Subcutaneous abdominal adipose tissue (tissue), 5 donors: ENCODE data around the gene PFKFB4.

Experiments
- H3K27ac ChIP-seq: one replicate; pipeline ENCODE4 v1.7.0; 2013; ENCODE audit warnings: low read depth, mild to moderate bottlenecking, inconsistent platforms, low read length, moderate library complexity
- H3K27me3 ChIP-seq, 5 donors: one replicate each; pipeline ENCODE4 v1.7.0; 2013; ENCODE audit warnings: low read length in 5 of 5, inconsistent platforms in 1 of 5; ENCODE audit not compliant: control insufficient read depth in 5 of 5, insufficient read depth in 4 of 5
- H3K36me3 ChIP-seq, 5 donors: one replicate each; pipeline ENCODE4 v1.7.0; 2013; ENCODE audit warnings: low read length in 5 of 5; ENCODE audit not compliant: control insufficient read depth in 5 of 5, insufficient read depth in 5 of 5
- H3K4me1 ChIP-seq, 5 donors: one replicate each; pipeline ENCODE4 v1.7.0; 2013; ENCODE audit warnings: low read length in 5 of 5, mild to moderate bottlenecking in 3 of 5, moderate library complexity in 1 of 5; ENCODE audit not compliant: control insufficient read depth in 5 of 5, insufficient read depth in 5 of 5
- H3K4me3 ChIP-seq, 5 donors: one replicate each; pipeline ENCODE4 v1.7.0; 2013; ENCODE audit warnings: low read length in 5 of 5, low read depth in 1 of 5
- H3K9ac ChIP-seq, 5 donors: one replicate each; pipeline ENCODE4 v1.7.0; 2013; ENCODE audit warnings: low read length in 5 of 5, mild to moderate bottlenecking in 4 of 5, moderate library complexity in 3 of 5
- H3K9me3 ChIP-seq, 5 donors: one replicate each; pipeline ENCODE4 v1.7.0; 2013; ENCODE audit warnings: low read length in 5 of 5; ENCODE audit not compliant: control insufficient read depth in 5 of 5
- donor health status: healthy.
- donor health status: healthy.
- donor health status: healthy.
- donor health status: healthy.
- donor health status: healthy.

The PFKFB4 gene

DNA sequence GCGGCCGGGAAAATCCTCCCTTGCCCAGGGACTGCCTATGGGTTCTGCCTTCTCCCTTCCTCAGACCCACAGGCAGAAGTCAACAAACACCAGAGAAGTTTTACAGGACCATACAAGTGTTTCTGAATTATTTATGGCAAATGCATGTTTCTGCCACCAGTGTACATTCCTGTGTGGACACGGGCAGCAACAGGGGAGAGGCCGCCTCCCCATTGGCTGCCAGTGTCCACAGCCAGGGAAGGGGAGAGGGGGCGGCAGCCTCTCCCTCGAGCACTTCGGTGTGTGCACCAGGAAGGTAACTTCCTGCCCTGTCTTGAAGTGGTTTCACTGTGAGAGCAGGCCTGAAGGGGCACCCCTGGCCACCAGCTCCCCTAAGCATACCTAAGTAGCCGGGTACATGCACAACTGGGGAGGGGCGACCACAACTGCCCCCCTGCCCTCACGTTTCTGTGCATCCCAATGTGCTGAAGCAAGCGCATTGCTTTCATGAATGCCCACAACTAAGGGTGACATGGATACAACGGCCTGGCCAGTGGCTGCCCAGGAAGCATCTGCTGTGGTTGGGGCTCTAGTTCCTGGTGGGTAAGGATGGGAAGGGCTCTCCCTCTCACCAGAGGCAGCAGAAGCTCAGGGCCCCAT, 37.8 kb downstream of the PFKFB4 start:
- H3K4me1 ChIP-seq, result no peaks in the 10 kb centered on the region
- no peak overlapping the region for H3K4me3 ChIP-seq
- H3K27me3 ChIP-seq, result no peaks in the 10 kb centered on the region
- peaks cover 0 to 14% (median 0%) of the 10 kb centered on the region in 5 donors for H3K36me3 ChIP-seq
- H3K27ac ChIP-seq, result no peak overlapping the region
- no peaks in the 10 kb centered on the region for H3K9me3 ChIP-seq
- H3K9ac ChIP-seq, result no peak overlapping the region

DNA sequence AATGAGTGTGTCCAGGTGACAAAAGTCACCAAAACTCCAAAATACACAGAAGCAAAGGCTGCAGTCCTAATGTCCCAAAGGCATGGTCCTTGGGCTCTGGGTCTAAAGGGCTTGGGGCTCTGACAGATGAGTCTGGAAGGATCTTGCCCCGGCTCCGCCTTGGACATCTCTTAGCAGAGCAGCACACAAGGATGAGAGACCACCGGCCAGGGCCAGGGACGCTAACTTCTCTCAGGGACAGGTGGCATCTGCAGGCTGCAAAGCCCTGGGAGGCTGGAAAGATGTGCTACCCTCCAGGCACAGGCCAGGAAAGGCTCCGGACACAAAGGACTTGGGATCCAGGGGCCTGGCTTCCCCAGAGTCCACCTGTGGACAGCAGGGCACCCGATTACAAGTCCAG, 38.5 kb downstream of the PFKFB4 start:
- Histone ChIP-seq H3K27me3 (no peaks in the 10 kb centered on the region), H3K36me3 (peaks cover 0 to 11% (median 0%) of the 10 kb centered on the region in 5 donors), H3K9me3 (no peaks in the 10 kb centered on the region), H3K4me3 (no peak overlapping the region), H3K9ac (no peak overlapping the region), H3K27ac (no peak overlapping the region), H3K4me1 (no peaks in the 10 kb centered on the region)

DNA sequence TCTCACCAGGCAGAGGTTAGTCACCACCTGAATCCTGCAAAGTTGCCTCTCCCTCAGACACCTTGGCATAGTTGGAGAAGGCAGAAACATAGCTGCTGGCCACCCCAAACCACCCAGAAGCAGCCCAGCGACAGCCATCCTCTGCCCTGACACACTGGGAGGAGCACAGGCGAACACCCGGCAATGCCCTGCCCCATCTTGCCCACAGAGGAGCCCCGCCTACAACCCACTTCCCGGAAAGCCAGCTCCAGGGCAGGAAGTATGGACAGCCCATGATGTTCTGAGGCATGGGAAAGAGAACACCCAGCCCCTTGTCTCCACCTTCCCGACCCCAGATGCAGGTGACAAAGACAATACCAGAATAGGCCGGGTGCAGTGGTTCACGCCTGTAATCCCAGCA, 40.0 kb downstream of the PFKFB4 start:
- H3K36me3 ChIP-seq, result peaks cover 0 to 11% (median 0%) of the 10 kb centered on the region in 5 donors
- H3K9ac ChIP-seq, result no peak overlapping the region
- no peak overlapping the region for H3K4me3 ChIP-seq
- no peak overlapping the region for H3K27ac ChIP-seq
- H3K9me3 ChIP-seq, result no peaks in the 10 kb centered on the region
- no peaks in the 10 kb centered on the region for H3K4me1 ChIP-seq
- no peaks in the 10 kb centered on the region for H3K27me3 ChIP-seq

DNA sequence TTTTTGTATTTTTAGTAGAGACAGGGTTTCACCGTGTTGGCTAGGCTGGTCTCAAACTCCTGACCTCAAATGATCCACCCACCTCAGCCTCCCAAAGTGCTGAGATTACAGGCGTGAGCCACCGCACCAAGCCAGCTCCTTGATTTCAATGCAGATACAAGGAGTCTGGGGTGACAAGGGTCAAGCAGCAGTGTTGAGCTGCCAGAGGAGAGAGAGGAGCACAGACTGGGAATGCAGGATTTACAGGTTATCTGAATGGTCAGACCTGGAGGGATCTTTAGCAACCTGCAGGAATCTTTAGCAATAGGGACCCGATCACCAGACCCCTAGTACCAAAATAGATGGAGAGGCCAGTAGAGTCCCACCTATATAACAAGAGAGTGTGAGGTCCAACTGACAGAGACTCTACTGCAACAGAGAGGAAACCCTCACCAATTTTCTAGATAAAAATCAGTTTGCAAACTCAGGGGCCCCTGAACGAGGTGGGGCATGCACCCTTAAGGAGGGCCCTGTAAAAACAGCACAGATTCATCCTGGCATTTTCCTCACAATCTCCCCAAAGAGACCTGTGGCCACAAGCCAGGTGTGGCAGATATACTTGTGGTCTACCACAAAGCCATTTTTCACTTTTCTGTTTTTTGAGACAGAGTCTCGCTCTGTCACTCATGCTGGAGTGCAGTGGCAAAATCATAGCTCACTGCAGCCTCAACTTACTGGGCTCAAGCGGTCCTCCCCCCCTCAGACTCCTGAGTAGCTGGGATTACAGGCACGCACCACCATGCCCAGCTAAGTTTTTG, 42.0 kb downstream of the PFKFB4 start:
- Histone ChIP-seq H3K9me3 (no peaks in the 10 kb centered on the region), H3K36me3 (peaks cover 0 to 7% (median 0%) of the 10 kb centered on the region in 5 donors), H3K27ac (no peak overlapping the region), H3K4me3 (no peak overlapping the region), H3K9ac (no peak overlapping the region), H3K4me1 (no peaks in the 10 kb centered on the region), H3K27me3 (no peaks in the 10 kb centered on the region)

DNA sequence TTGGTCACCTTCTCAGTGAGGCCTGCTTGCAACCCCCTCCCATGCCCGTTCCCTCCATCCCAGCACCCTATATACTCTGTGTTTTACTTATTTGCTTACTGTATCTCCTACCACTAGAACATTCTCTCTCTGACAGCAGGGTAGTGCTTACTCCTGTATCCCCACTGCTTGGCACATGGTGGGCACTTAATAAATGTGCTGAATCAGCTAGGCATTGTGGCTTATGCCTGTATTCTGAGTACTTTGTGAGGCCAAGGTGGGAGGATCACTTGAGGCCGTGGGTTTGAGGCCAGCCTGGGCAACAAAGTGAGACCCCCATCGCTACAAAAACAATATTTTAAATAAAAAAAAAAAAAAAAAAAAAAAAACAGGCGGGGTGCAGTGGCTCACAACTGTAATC, 45.1 kb downstream of the PFKFB4 start:
- H3K27ac ChIP-seq, result no peak overlapping the region
- H3K4me3 ChIP-seq, result no peak overlapping the region
- no peaks in the 10 kb centered on the region for H3K36me3 ChIP-seq
- no peaks in the 10 kb centered on the region for H3K27me3 ChIP-seq
- no peak overlapping the region for H3K9ac ChIP-seq
- H3K4me1 ChIP-seq, result peaks cover 0 to 6% (median 2%) of the 10 kb centered on the region in 5 donors
- H3K9me3 ChIP-seq, result no peaks in the 10 kb centered on the region

DNA sequence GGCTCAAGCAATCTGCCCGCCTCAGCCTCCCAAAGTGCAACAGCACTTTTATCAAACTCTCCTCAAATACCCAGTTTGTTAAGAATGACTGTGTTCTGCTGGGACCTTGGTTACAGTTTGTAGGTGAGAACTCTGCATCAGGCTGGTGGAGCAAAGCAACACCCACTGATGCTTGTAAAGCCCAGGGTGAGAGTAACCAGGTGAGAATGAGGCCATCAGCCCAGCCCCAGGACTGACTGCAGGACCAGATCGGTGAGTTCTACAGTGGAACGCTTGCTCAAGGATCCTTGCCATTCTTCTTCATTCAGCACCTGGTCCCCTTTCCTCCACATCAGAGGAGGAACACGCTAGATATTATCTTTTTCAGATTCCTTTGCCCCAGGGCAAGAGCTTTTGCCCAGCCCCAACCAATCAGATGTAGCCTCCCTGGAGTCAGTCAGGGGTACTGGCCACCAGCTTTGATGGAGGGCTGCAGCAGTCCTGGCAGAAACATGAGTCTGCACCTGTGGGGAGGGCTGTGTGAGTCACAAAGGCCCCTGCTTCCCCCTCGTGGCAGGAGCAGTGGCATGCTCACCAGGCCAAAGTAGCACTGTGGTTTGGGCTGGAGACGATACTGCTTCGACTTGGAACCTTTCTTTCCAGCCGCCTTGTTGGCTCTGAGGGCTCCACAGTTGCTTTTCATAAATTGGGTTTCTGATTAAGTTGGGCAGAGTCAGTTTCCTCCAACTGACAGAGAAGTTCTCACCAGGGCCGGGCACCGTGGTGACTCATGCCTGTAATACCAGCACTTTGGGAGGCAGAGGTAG, 49.1 kb downstream of the PFKFB4 start:
- Histone ChIP-seq H3K9me3 (no peaks in the 10 kb centered on the region), H3K4me1 (peaks cover 5 to 32% (median 22%) of the 10 kb centered on the region in 5 donors), H3K4me3 (no peak overlapping the region), H3K36me3 (no peaks in the 10 kb centered on the region), H3K27ac (no peak overlapping the region), H3K27me3 (no peaks in the 10 kb centered on the region), H3K9ac (no peak overlapping the region)

DNA sequence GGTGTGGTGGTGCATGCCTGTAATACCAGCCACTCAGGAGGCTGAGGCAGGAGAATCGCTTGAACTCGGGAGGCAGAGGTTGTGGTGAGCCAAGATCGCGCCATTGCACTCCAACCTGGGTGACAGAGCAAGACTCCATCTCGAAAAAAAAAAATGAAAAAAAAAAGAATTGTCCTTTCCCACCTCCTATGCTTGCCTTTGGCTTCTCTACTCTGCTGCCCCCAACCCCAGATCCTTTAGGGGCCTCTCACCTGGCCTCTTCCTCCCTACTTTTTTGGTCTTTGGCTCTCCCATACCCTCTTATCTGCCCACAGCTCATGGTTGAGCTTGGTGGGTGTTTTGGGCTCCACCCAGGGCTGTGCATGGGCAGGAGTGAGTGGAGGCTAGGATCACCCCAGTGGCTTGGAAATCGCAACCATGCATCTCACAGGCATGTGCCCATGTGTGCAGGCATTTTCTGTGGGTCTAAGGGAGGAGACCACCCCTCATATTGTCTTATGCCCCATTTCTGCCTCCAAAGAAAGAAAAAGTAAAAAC, 50.6 kb downstream of the PFKFB4 start:
- Histone ChIP-seq H3K27me3 (no peaks in the 10 kb centered on the region), H3K9ac (no peak overlapping the region), H3K9me3 (no peaks in the 10 kb centered on the region), H3K4me3 (no peak overlapping the region), H3K36me3 (peaks cover 0 to 2% (median under 1%) of the 10 kb centered on the region in 5 donors), H3K4me1 (peaks cover 5 to 35% (median 22%) of the 10 kb centered on the region in 5 donors), H3K27ac (no peak overlapping the region)

DNA sequence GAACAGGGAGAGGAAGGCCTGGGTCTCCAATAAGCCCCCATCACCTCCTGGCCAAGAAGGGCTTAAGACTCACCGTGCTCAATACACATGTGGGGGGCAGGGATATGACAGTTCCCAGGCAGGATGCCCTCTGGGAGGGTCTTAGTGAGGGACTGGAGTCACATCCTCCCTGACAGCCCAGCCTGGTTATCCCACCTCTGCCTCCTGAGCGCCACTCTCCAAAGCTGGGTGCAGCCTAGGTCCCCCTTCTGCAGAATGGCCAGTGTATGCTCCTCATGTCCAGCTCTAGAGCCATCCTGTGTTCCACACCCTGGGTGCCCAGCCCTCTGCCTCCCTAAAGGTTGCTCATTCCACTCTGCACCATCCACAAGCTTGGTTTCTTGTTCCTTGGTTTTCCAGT, 51.5 kb downstream of the PFKFB4 start:
- Histone ChIP-seq H3K9ac (no peak overlapping the region), H3K36me3 (peaks cover 0 to 11% (median 4%) of the 10 kb centered on the region in 5 donors), H3K27ac (peak overlapping the region; percentile 92), H3K9me3 (no peaks in the 10 kb centered on the region), H3K4me3 (peak overlapping the region in 3 of 5 donors; percentile 75 to 86 (median 79)), H3K4me1 (peaks cover 5 to 35% (median 22%) of the 10 kb centered on the region in 5 donors), H3K27me3 (no peaks in the 10 kb centered on the region)

DNA sequence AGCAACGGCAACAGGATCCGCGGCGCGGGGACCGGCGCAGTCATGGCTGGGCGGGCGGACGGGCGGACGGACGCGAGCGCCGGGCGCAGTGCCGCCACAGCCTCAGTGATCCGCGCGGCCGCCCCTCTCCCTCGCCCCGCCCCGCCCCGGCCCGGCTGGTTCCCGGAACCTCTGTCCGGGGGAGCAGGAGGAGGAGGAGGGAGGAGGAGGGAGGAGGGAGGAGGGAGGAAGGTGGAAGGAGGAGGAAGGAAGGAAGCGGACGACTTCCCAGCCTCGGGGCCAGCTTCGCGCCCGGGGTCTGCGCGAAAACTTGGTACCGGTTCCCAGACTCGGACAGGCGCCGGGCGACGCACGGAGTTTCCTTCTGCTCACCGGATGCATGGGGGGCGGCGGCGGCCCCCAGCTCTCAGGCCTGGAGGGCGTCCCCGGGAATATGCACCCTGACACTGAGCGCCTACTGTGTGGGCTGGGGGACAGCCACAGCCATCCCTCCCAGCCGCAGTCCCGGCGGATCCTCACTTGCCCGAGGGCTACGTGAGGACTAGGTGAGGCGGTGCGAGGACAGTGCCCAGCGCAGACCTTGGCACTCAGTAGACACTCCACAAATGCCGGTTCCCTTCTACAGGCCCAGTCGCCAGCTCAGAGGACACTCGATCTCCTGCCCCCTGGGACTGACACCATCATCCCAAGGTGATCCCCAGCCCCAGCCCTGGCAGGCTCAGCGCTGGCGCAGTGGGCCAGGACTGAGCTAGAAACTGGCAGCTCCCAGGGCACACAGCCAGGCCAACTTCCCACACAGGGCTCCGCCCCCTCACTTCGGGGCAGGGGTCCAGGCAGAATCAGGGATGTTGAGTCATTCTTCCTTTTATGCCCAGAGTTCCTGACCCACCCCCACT, 52.3 kb downstream of the PFKFB4 start, which contains the start of gene SHISA5:
TSS of gene SHISA5 (minus strand) at position 124 of the 896 bp plus-strand sequence. CDS start at position 44, 80 bp downstream.
- Histone ChIP-seq H3K27ac (peak within 1 kb of the TSS; percentile 92), H3K9ac (peak within 1 kb of the TSS; percentile 16 to 93 (median 81)), H3K27me3 (no peaks in the 10 kb centered on the region), H3K4me1 (peaks cover 5 to 35% (median 22%) of the 10 kb centered on the region in 5 donors), H3K9me3 (no peaks in the 10 kb centered on the region), H3K36me3 (peaks cover 0 to 14% (median 8%) of the 10 kb centered on the region in 5 donors), H3K4me3 (peak within 1 kb of the TSS; percentile 51 to 86 (median 75))
